HepG2 (cell line): ENCODE results near the gene PHAX. TPM values are rescaled to one million over a fixed set of nuclear protein-coding genes. Genes with fewer than 3 reads are reported as not detected.

Experiments used
- ATAC-seq: fragments of 200-7000 bp; cut with Tn5 transposase; 3 replicates; pipeline ENCODE4 v1.9.1; 2020; ENCODE audit warnings: mild to moderate bottlenecking, moderate library complexity
- BruUV-seq: library from RNA; stranded (reverse); fragments of 400-500 nt; replicated peaks from 2 replicates; lab custom pipeline; 2021; lab: Mats Ljungman, UMichigan
- CTCF ChIA-PET: fragments of 300-600 bp; formaldehyde crosslinking; extraction: SDS; loops from one replicate; lab custom pipeline; 2021; ENCODE audit warnings: low total read pairs, inconsistent platforms, low intra/inter-chr PET ratio; lab: Yijun Ruan, JAX
- POLR2A ChIA-PET: fragments of 350-600 bp; sonication (Branson Sonifier 250); formaldehyde crosslinking; loops from one replicate; lab custom pipeline; 2020; ENCODE audit warnings: antibody characterized with exemption, inconsistent platforms; lab: Yijun Ruan, JAX
- DNase-seq: peaks from one replicate; pipeline ENCODE4 v3.0.0-alpha.2; 2015; ENCODE audit warnings: low spot score
- FAIRE-seq: peaks from 3 replicates; lab custom pipeline; 2011; peaks lifted over from hg19 to GRCh38; lab: Jason Lieb, UNC
- H2AFZ ChIP-seq: one replicate; pipeline ENCODE4 v1.6.1; 2011; ENCODE audit warnings: low read length, inconsistent platforms
- H3K27ac ChIP-seq: fragments of 300-600 bp; 3 replicates; pipeline ENCODE4 v1.8.0; 2011; ENCODE audit warnings: mixed run types, mild to moderate bottlenecking, mixed read lengths, low read length, inconsistent platforms; ENCODE audit not compliant: insufficient read depth; ENCODE audit errors: extremely low read length
- H3K27me3 ChIP-seq, 2 experiments: fragments of 200-600 bp in 1 of 2; 2 replicates in 1 of 2; 3 replicates in 1 of 2; pipeline versions ENCODE4 v1.6.0 to v1.8.0; 2011; ENCODE audit warnings: low read length in 2 of 2, mild to moderate bottlenecking in 2 of 2, moderate library complexity in 2 of 2, inconsistent platforms in 1 of 2; ENCODE audit not compliant: insufficient read depth in 2 of 2, control insufficient read depth in 1 of 2
- H3K36me3 ChIP-seq, 2 experiments: fragments of 200-600 bp in 1 of 2; replicated peaks in 1 of 2; 2 replicates in 1 of 2; 3 replicates in 1 of 2; pipeline versions ENCODE4 v1.5.1 to v1.8.0; 2011; ENCODE audit warnings: low read length in 2 of 2, inconsistent platforms in 1 of 2; ENCODE audit not compliant: insufficient read depth in 2 of 2, control insufficient read depth in 1 of 2
- H3K4me1 ChIP-seq: 2 replicates; pipeline ENCODE4 v1.5.1; 2012; ENCODE audit warnings: low read length, inconsistent platforms; ENCODE audit not compliant: insufficient read depth
- H3K4me2 ChIP-seq: 2 replicates; pipeline ENCODE4 v1.6.0; 2011; ENCODE audit warnings: low read depth, low read length, inconsistent platforms
- H3K4me3 ChIP-seq, 3 experiments: fragments of 200-600 bp in 1 of 3; sonication (generic), shearing (Covaris generic) in 1 of 3; replicated peaks in 1 of 3; 2 replicates each; pipeline ENCODE4 v1.5.1; 2011 to 2016; ENCODE audit warnings: low read length in 3 of 3, inconsistent platforms in 2 of 3, low read depth in 2 of 3, mild to moderate bottlenecking in 2 of 3, control low read depth in 1 of 3, mixed read lengths in 1 of 3; ENCODE audit not compliant: insufficient read depth in 1 of 3
- H3K79me2 ChIP-seq: one replicate; pipeline ENCODE4 v1.6.1; 2011; ENCODE audit warnings: low read length, inconsistent platforms; ENCODE audit not compliant: insufficient read depth
- H3K9ac ChIP-seq: 2 replicates; pipeline ENCODE4 v1.6.0; 2011; ENCODE audit warnings: mild to moderate bottlenecking, low read depth, low read length, inconsistent platforms; ENCODE audit not compliant: insufficient read depth
- H3K9me3 ChIP-seq: 2 replicates; pipeline ENCODE4 v1.5.1; 2012; ENCODE audit warnings: mild to moderate bottlenecking, low read length
- H4K20me1 ChIP-seq: 2 replicates; pipeline ENCODE4 v1.6.0; 2011; ENCODE audit warnings: inconsistent platforms, mild to moderate bottlenecking, low read length, moderate library complexity; ENCODE audit not compliant: insufficient read depth
- ATF7-NPFF ChIP-seq: sonication (generic); formaldehyde crosslinking; IDR thresholded peaks from 2 replicates; pipeline ENCODE4 v1.8.1; 2023; ENCODE audit warnings: mild to moderate bottlenecking, low read depth, missing genetic modification reagents, moderate library complexity
- ATM ChIP-seq: fragments of 450-650 bp; IDR thresholded peaks from 2 replicates; pipeline ENCODE4 v1.7.1; 2017; ENCODE audit warnings: mild to moderate bottlenecking, borderline replicate concordance
- TEAD2 ChIP-seq: sonication (generic); formaldehyde crosslinking; IDR thresholded peaks from 2 replicates; pipeline ENCODE4 v1.9.0; 2021; ENCODE audit warnings: missing genetic modification reagents
- WGBS: methylation state at CpG from one replicate; pipeline ENCODE4 v1.1.6; 2017; ENCODE audit warnings: low lambda C conversion rate; 5-methylcytosine and 5-hydroxymethylcytosine counted together
- in situ Hi-C: cut with HindIII; loops from 2 replicates; pipeline ENCODE4 v1.10.0; 2017; ENCODE audit warnings: low pct_unique_long_range_greater_than_20kb; ENCODE audit not compliant: extremely low pct_ligation_motif_present
- intact Hi-C: fragments of 100-400 bp; cut with micrococcal nuclease; formaldehyde crosslinking; loops from one replicate; pipeline ENCODE4 v1.10.0; 2022; ENCODE audit not compliant: unreplicated experiment
- polyA plus RNA-seq, 8 experiments: library from polyadenylated mRNA; depleted of rRNA in 3 of 8; stranded (reverse) in 7 of 8; unstranded in 1 of 8; fragments of >200 nt; fragmentation: Illumina TruSeq in 4 of 8; extraction: Trizol in 4 of 8; gene quantifications; 2 replicates each; pipeline versions ENCODE4 v1.2.1 to v1.2.3, GENCODE V29; 2011 to 2016; ENCODE audit warnings: low read depth in 4 of 8, missing spikeins in 1 of 8, mixed read lengths in 1 of 8; ENCODE audit not compliant: insufficient read depth in 1 of 8
- total RNA-seq, 5 experiments: library from RNA; depleted of rRNA; stranded (reverse); fragments of >200 nt; fragmentation: Illumina TruSeq; extraction: Trizol; gene quantifications; 2 replicates each; pipeline ENCODE4 v1.2.3, GENCODE V29; 2016; ENCODE audit warnings: low read depth in 1 of 5
- TF ChIP-seq, protein P1 (sequence below): sonication (generic); formaldehyde crosslinking; IDR thresholded peaks from 2 replicates; pipeline ENCODE4 v1.4.0; 2020; ENCODE audit warnings: missing genetic modification reagents
- TF ChIP-seq, protein P2 (sequence below): IDR thresholded peaks from 2 replicates; pipeline ENCODE4 v1.6.1; 2016
- TF ChIP-seq, protein P3 (sequence below): sonication (generic); formaldehyde crosslinking; IDR thresholded peaks from 2 replicates; pipeline ENCODE4 v1.4.0; 2020; ENCODE audit warnings: missing genetic modification reagents
- TF ChIP-seq, protein P4 (sequence below): sonication (generic); formaldehyde crosslinking; IDR thresholded peaks from 2 replicates; pipeline ENCODE4 v1.5.0; 2020; ENCODE audit warnings: missing genetic modification reagents

The PHAX gene
- total and polyA plus RNA-seq, 2 of the 13 experiments (the other 11 are each of a cell fraction or from before 2014, with no cell fraction given), result 20.0 to 59.7 TPM

DNA sequence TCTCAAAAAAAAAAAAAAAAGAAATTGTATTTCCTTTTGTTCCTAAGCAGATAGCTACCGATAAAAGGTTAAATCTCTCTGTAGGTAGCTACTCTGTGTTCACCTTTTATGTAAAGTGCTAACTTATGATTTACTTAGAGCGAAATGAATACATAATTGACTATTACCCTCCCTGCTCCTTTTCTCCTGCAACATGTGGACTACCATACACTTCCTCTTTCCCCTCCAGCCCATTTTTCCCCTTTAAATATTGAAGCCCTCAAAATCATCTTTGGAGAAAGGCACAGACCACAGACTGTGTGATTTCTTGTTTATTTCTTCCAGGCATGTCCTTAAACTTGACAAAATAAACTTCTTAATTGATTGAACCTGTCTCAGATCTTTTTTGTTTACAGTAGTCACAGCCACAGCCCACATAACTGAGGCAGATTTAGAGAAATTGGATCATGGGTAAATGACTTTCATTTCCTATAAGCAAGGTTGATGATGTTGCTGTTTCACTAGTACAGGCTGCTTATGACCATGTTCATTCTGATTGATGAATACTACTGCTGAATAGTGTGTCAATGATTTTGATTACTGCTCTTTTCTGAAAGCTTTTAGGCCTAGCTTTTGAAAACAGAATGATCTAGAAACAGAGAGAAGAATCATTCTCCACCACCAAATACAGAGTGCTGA lies 59.2 kb downstream of the PHAX start:
- BruUV-seq, result no TSS peak
- Histone ChIP-seq H3K9ac (no peak overlapping the region), H3K4me2 (no peak overlapping the region), H3K36me3 (no peaks in the 10 kb centered on the region), H3K4me3 (no peak overlapping the region), H3K9me3 (no peaks in the 10 kb centered on the region), H3K4me1 (peaks cover 29% of the 10 kb centered on the region), H3K27me3 (no peaks in the 10 kb centered on the region), H3K79me2 (no peaks in the 10 kb centered on the region), H2AFZ (no peak overlapping the region), H3K27ac (no peak overlapping the region), H4K20me1 (no peaks in the 10 kb centered on the region)
- in situ Hi-C loops (loop anchor here (10.0 to 25.0 kb wide), 3 partner anchors 145 to 655 kb away; partner anchors contain the start of gene MARCHF3), intact Hi-C loops (loop anchor here (5.0 kb wide), 1 partner anchor 652 kb away; no protein-coding TSS in a partner anchor)
- no peak for ATAC-seq
- ChIA-PET POLR2A (no interaction called here), CTCF (no interaction called here)
- WGBS, result 83% methylated on average over 2 of the region's 2 CpGs
- DNase-seq, result no peak
- TF ChIP-seq, protein P1, sequence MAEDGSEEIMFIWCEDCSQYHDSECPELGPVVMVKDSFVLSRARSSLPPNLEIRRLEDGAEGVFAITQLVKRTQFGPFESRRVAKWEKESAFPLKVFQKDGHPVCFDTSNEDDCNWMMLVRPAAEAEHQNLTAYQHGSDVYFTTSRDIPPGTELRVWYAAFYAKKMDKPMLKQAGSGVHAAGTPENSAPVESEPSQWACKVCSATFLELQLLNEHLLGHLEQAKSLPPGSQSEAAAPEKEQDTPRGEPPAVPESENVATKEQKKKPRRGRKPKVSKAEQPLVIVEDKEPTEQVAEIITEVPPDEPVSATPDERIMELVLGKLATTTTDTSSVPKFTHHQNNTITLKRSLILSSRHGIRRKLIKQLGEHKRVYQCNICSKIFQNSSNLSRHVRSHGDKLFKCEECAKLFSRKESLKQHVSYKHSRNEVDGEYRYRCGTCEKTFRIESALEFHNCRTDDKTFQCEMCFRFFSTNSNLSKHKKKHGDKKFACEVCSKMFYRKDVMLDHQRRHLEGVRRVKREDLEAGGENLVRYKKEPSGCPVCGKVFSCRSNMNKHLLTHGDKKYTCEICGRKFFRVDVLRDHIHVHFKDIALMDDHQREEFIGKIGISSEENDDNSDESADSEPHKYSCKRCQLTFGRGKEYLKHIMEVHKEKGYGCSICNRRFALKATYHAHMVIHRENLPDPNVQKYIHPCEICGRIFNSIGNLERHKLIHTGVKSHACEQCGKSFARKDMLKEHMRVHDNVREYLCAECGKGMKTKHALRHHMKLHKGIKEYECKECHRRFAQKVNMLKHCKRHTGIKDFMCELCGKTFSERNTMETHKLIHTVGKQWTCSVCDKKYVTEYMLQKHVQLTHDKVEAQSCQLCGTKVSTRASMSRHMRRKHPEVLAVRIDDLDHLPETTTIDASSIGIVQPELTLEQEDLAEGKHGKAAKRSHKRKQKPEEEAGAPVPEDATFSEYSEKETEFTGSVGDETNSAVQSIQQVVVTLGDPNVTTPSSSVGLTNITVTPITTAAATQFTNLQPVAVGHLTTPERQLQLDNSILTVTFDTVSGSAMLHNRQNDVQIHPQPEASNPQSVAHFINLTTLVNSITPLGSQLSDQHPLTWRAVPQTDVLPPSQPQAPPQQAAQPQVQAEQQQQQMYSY (CRISPR knock-in tag), result no peak
- TF ChIP-seq ATF7-NPFF (CRISPR knock-in tag), result no peak
- TF ChIP-seq, protein P2, sequence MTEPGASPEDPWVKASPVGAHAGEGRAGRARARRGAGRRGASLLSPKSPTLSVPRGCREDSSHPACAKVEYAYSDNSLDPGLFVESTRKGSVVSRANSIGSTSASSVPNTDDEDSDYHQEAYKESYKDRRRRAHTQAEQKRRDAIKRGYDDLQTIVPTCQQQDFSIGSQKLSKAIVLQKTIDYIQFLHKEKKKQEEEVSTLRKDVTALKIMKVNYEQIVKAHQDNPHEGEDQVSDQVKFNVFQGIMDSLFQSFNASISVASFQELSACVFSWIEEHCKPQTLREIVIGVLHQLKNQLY (CRISPR knock-in tag), result no peak
- TF ChIP-seq, protein P3, sequence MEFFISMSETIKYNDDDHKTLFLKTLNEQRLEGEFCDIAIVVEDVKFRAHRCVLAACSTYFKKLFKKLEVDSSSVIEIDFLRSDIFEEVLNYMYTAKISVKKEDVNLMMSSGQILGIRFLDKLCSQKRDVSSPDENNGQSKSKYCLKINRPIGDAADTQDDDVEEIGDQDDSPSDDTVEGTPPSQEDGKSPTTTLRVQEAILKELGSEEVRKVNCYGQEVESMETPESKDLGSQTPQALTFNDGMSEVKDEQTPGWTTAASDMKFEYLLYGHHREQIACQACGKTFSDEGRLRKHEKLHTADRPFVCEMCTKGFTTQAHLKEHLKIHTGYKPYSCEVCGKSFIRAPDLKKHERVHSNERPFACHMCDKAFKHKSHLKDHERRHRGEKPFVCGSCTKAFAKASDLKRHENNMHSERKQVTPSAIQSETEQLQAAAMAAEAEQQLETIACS, result no peak
- TF ChIP-seq, protein P4, sequence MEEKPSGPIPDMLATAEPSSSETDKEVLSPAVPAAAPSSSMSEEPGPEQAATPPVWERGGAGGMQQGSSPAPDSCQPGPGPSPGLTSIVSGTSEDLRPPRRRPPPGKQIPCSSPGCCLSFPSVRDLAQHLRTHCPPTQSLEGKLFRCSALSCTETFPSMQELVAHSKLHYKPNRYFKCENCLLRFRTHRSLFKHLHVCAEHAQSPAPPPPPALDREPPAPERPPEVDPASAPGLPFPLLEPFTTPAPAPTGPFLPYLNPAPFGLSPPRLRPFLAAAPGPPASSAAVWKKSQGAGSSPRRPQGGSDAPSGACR (CRISPR knock-in tag), result no peak
- TF ChIP-seq ATM, result no peak
- no peak for TF ChIP-seq TEAD2
- no peak for FAIRE-seq
